Measurements from ENCODE around the gene NMU. TPM values are rescaled to one million over a fixed set of nuclear protein-coding genes. Genes with fewer than 3 reads are reported as not detected.

The NMU gene
- total and polyA plus RNA-seq, 9 of the 15 experiments (the other 6 are each of a cell fraction or from before 2014, with no cell fraction given), result 73.8 to 846 (median 599) TPM

GRCh38 chr4:55675196-55675793 is 39.2 kb upstream of the NMU start:
- in situ Hi-C loops (cut with MboI), result no loop called here
- 64% methylated on average over 4 of the region's 4 CpGs for WGBS (ENCODE audit: insufficient coverage, low coverage, missing lambda C conversion rate)
- ATAC-seq (peak; percentile 20; the same call in 1 of the 3 replicates), DNase-seq (ENCODE audit: extremely low read depth in 1 of 4, low spot score in 3 of 4) (no peak), FAIRE-seq (no peak)
- Histone ChIP-seq H3K27ac (ENCODE audit: extremely low read depth, low read depth, low read length) (no peak overlapping the region), H3K4me3 (no peak overlapping the region), H4K20me1 (replicated peaks; ENCODE audit: control insufficient read depth, insufficient read depth, low read length) (no peaks in the 10 kb centered on the region), H3K9me3 (replicated peaks; ENCODE audit: control insufficient read depth, insufficient read depth, low read depth, low read length) (peaks cover 7% of the 10 kb centered on the region), H2AFZ (ENCODE audit: low read depth, low read length) (peak overlapping the region; percentile 66), H3K79me2 (ENCODE audit: control insufficient read depth, insufficient read depth, low read length) (no peaks in the 10 kb centered on the region), H3K9me1 (ENCODE audit: control insufficient read depth, insufficient read depth, low read length) (no peaks in the 10 kb centered on the region), H3K27me3 (ENCODE audit: control insufficient read depth in 2 of 2, insufficient read depth in 2 of 2, low read length in 2 of 2) (no peaks in the 10 kb centered on the region), H3K4me2 (ENCODE audit: insufficient read depth, low read length) (no peak overlapping the region), H3K4me1 (replicated peaks in 1 of 2; ENCODE audit: control insufficient read depth in 2 of 2, insufficient read depth in 2 of 2, low read length in 2 of 2) (peaks cover 0 to 18% of the 10 kb centered on the region in 2 experiments; a peak in 4 of 5 replicates), H3K9ac (ENCODE audit: insufficient read depth in 1 of 2, low read depth in 2 of 2, low read length in 2 of 2) (peak overlapping the region in 1 of 2 experiments; percentile 3; a peak in 1 of 4 replicates), H3K36me3 (ENCODE audit: control insufficient read depth, insufficient read depth, low read length) (no peaks in the 10 kb centered on the region)
- TF ChIP-seq L3MBTL2 (IDR thresholded peaks at IDR 0.05) (peak; percentile 43; the same call in 1 of the 2 replicates), ZFP36 (IDR thresholded peaks at IDR 0.05; ENCODE audit: low read depth, low read length, partially characterized antibody) (peak; percentile 29), SMAD3 (CRISPR knock-in tag; conservative IDR thresholded peaks at IDR 0.05) (no peak)
- no TSS peak for BruUV-seq (replicated peaks)
- intact Hi-C loops (cut with micrococcal nuclease), result no loop called here
- POLR2A ChIA-PET, result interaction anchor here (1.7 kb wide), 1 partner anchor 8 kb away, joined by 3 read pairs; no protein-coding TSS in a partner anchor
- CTCF ChIA-PET (ENCODE audit: low intra/inter-chr PET ratio), result no interaction called here

- ATAC-seq, result no peak
- TF ChIP-seq NFE2L1 (tag; IDR thresholded peaks at IDR 0.05; ENCODE audit: borderline replicate concordance, low read depth) (peak; percentile 76), C11orf30 (IDR thresholded peaks at IDR 0.05; ENCODE audit: low read depth) (peak; percentile 88), DPF2 (IDR thresholded peaks at IDR 0.05) (0 out of 2 replicates have a peak, but pooled peaks have one; percentile 14), IFI16 (CRISPR knock-in tag; IDR thresholded peaks at IDR 0.05) (no peak), BACH1 (tag; IDR thresholded peaks at IDR 0.05) (peak; percentile 27; the same call in 1 of the 2 replicates), NFE2 (IDR thresholded peaks at IDR 0.05; ENCODE audit: low read depth) (peak; percentile 91), ZNF316 (IDR thresholded peaks at IDR 0.05) (peak; percentile 92), MAFK (IDR thresholded peaks at IDR 0.05; ENCODE audit: low read length) (peak; percentile 74; the same call in 1 of the 2 replicates), ESRRA (IDR thresholded peaks at IDR 0.05; ENCODE audit: borderline replicate concordance, low read depth) (no peak), ZNF592 (IDR thresholded peaks at IDR 0.05) (peak; percentile 52; the same call in 1 of the 2 replicates)
Measured at GRCh38 chr4:55673424-55673823, 37.3 kb upstream of the NMU start.

More at GRCh38 chr4:55673424-55673823, 37.3 kb upstream of the NMU start:
- H3K36me3 ChIP-seq (ENCODE audit: control insufficient read depth, insufficient read depth, low read length), result no peaks in the 10 kb centered on the region
- H4K20me1 ChIP-seq (replicated peaks; ENCODE audit: control insufficient read depth, insufficient read depth, low read length), result no peaks in the 10 kb centered on the region
- H2AFZ ChIP-seq (ENCODE audit: low read depth, low read length), result peak overlapping the region; percentile 23
- no peak overlapping the region; the same call in 1 of the 3 replicates for H3K27ac ChIP-seq (ENCODE audit: extremely low read depth, low read depth, low read length)
- no peak overlapping the region for H3K9ac ChIP-seq (ENCODE audit: insufficient read depth in 1 of 2, low read depth in 2 of 2, low read length in 2 of 2)
- H3K9me1 ChIP-seq (ENCODE audit: control insufficient read depth, insufficient read depth, low read length), result no peaks in the 10 kb centered on the region
- DNase-seq (ENCODE audit: extremely low read depth in 1 of 4, low spot score in 3 of 4) (peak in 1 of 4 experiments; percentile 35), FAIRE-seq (no peak)
- peaks cover 7% of the 10 kb centered on the region for H3K9me3 ChIP-seq (replicated peaks; ENCODE audit: control insufficient read depth, insufficient read depth, low read depth, low read length)
- H3K27me3 ChIP-seq (ENCODE audit: control insufficient read depth in 2 of 2, insufficient read depth in 2 of 2, low read length in 2 of 2), result no peaks in the 10 kb centered on the region
- no peak overlapping the region for H3K4me2 ChIP-seq (ENCODE audit: insufficient read depth, low read length)
- intact Hi-C loops (cut with micrococcal nuclease) (loop anchor here (5.0 kb wide), 1 partner anchor 59 kb away; no protein-coding TSS in a partner anchor), in situ Hi-C loops (cut with MboI) (no loop called here)
- peaks cover 2 to 27% of the 10 kb centered on the region in 2 experiments; a peak in 4 of 5 replicates for H3K4me1 ChIP-seq (replicated peaks in 1 of 2; ENCODE audit: control insufficient read depth in 2 of 2, insufficient read depth in 2 of 2, low read length in 2 of 2)
- no peak overlapping the region for H3K4me3 ChIP-seq
- 25% methylated on average over 1 of the region's 1 CpG for WGBS (ENCODE audit: insufficient coverage, low coverage, missing lambda C conversion rate)
- BruUV-seq (replicated peaks), result no TSS peak
- CTCF ChIA-PET (ENCODE audit: low intra/inter-chr PET ratio), result no interaction called here
- POLR2A ChIA-PET, result interaction anchor here (0.9 kb wide), 1 partner anchor 9 kb away, joined by 4 read pairs; no protein-coding TSS in a partner anchor
- H3K79me2 ChIP-seq (ENCODE audit: control insufficient read depth, insufficient read depth, low read length), result no peaks in the 10 kb centered on the region

All from K562 (cell line).